ENCODE results near the gene CNOT2.

The CNOT2 gene

DNA sequence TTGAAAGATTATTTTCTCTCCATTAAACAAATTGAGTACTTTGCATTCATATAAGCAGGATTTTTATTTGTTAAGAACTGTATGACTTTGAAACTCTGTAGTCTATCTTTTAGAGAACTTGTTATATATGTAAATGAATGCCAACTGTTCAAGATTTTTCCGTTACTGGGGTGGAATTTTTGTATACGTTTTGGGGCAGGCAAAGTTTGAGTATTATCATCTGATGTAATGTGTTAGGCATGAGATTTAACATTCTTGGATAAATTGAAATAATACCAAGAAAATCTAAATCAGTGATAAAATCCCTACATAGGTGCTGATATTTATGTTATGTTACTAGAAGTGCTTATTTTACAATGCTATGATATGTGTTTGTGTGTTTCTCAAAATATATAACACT lies 8.4 kb downstream of the CNOT2 start:
- Histone ChIP-seq H2AFZ (ENCODE audit: low read length, unreplicated experiment) (no peak overlapping the region), H3K27me3 (ENCODE audit: insufficient read depth, low read length) (no peaks in the 10 kb centered on the region), H3K27ac (ENCODE audit: low read depth, low read length) (no peak overlapping the region), H3K79me2 (ENCODE audit: control insufficient read depth, insufficient read depth, low read length, unreplicated experiment) (peaks cover 93% of the 10 kb centered on the region), H3K36me3 (ENCODE audit: insufficient read depth, low read length) (no peaks in the 10 kb centered on the region), H3K4me1 (ENCODE audit: control insufficient read depth, insufficient read depth, low read length, unreplicated experiment) (peaks cover 33% of the 10 kb centered on the region), H3K4me3 (ENCODE audit: low read depth, low read length) (no peak overlapping the region)

DNA sequence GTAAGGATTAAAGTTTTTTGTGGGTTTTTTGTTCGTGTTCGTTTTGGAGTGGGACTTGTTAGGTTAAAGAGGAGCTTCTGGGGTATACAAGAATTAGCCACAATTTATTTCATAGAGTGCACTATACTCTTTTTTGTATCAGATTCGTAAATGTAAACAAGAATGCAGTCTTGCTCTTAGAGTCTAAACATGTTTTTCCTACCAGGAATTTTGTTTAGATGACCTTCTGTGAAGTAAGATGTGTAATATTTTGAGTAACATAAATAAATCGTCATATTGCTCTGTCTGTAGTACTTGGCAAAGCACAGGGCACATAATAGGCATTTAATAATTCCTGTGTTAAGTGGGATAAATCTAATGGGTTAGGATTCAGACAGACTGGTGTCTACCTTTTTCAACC lies 9.6 kb downstream of the CNOT2 start:
- no peaks in the 10 kb centered on the region for H3K27me3 ChIP-seq (ENCODE audit: insufficient read depth, low read length)
- peaks cover 23% of the 10 kb centered on the region for H3K4me1 ChIP-seq (ENCODE audit: control insufficient read depth, insufficient read depth, low read length, unreplicated experiment)
- no peaks in the 10 kb centered on the region for H3K36me3 ChIP-seq (ENCODE audit: insufficient read depth, low read length)
- H2AFZ ChIP-seq (ENCODE audit: low read length, unreplicated experiment) = no peak overlapping the region
- peaks cover 92% of the 10 kb centered on the region for H3K79me2 ChIP-seq (ENCODE audit: control insufficient read depth, insufficient read depth, low read length, unreplicated experiment)
- no peak overlapping the region for H3K4me3 ChIP-seq (ENCODE audit: low read depth, low read length)
- no peak overlapping the region for H3K27ac ChIP-seq (ENCODE audit: low read depth, low read length)

DNA sequence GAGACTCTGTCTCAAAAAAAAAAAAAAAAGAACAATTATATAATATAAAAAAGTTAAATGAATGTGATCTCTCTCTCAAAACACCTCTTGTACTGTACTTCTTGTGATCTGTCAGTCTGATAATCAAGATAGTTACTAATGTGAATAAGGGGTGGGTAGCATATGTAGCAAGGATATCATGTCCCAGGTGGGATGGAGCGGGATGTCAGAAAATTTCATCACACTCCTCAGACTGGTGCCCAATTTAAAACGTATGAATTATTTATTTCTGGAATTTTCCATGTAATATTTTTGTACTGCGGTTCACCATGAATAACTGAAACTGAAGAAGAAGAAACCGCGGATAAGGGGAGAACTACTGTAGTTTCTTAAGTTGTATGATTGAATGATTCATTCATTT lies 11.0 kb downstream of the CNOT2 start:
- Histone ChIP-seq H3K4me3 (ENCODE audit: low read depth, low read length) (no peak overlapping the region), H3K36me3 (ENCODE audit: insufficient read depth, low read length) (no peaks in the 10 kb centered on the region), H3K79me2 (ENCODE audit: control insufficient read depth, insufficient read depth, low read length, unreplicated experiment) (peaks cover 91% of the 10 kb centered on the region), H2AFZ (ENCODE audit: low read length, unreplicated experiment) (no peak overlapping the region), H3K27me3 (ENCODE audit: insufficient read depth, low read length) (no peaks in the 10 kb centered on the region), H3K4me1 (ENCODE audit: control insufficient read depth, insufficient read depth, low read length, unreplicated experiment) (peaks cover 13% of the 10 kb centered on the region), H3K27ac (ENCODE audit: low read depth, low read length) (no peak overlapping the region)

DNA sequence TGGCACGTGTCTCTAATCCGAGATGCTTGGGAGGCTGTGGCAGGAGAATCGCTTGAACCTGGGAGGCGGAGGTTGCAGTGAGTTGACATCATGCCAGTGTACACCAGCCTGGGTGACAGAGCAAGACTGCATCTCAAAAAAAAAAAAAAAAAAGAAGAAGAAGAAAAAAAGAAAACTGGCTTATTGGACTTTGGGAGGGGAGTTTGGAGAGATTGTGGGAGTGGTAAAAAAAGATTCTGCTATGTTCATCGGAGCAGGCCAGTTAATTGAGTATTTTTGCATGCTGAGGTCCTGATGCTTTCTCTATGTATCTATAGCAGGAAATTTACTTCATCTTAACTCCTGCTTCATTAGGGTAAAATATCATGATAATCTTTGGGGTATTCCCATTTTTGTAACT lies 11.6 kb downstream of the CNOT2 start:
- Histone ChIP-seq H3K27ac (ENCODE audit: low read depth, low read length) (peak overlapping the region; percentile 18; the same call in 1 of the 2 replicates), H3K4me1 (ENCODE audit: control insufficient read depth, insufficient read depth, low read length, unreplicated experiment) (peaks cover 13% of the 10 kb centered on the region), H3K36me3 (ENCODE audit: insufficient read depth, low read length) (no peaks in the 10 kb centered on the region), H2AFZ (ENCODE audit: low read length, unreplicated experiment) (no peak overlapping the region), H3K79me2 (ENCODE audit: control insufficient read depth, insufficient read depth, low read length, unreplicated experiment) (peaks cover 91% of the 10 kb centered on the region), H3K27me3 (ENCODE audit: insufficient read depth, low read length) (no peaks in the 10 kb centered on the region), H3K4me3 (ENCODE audit: low read depth, low read length) (0 out of 2 replicates have a peak overlapping the region, but pooled peaks have one; percentile 39)

DNA sequence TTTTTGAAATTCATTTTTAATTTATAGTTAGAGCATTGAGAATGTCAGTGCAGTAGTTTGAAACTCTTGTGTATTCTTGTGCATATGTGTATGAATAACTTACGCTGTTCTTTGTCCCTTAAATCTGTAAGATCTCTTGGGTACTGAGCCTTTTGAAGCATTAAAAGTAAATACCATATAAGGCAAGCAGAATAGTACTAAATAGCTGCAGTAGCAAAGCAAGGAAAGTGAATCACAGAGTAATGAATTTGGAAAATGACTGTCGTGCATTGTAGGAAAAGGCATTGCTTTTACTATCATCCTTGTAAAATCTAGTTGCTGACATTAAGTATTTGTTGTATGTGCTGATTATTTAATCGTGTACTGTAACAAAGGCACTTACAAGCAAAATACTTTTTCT lies 12.1 kb downstream of the CNOT2 start:
- no peaks in the 10 kb centered on the region for H3K36me3 ChIP-seq (ENCODE audit: insufficient read depth, low read length)
- peak overlapping the region; percentile 18; the same call in 1 of the 2 replicates for H3K27ac ChIP-seq (ENCODE audit: low read depth, low read length)
- peak overlapping the region; percentile 39; the same call in 1 of the 2 replicates for H3K4me3 ChIP-seq (ENCODE audit: low read depth, low read length)
- H3K4me1 ChIP-seq (ENCODE audit: control insufficient read depth, insufficient read depth, low read length, unreplicated experiment) = peaks cover 13% of the 10 kb centered on the region
- H3K79me2 ChIP-seq (ENCODE audit: control insufficient read depth, insufficient read depth, low read length, unreplicated experiment) = peaks cover 88% of the 10 kb centered on the region
- no peak overlapping the region for H2AFZ ChIP-seq (ENCODE audit: low read length, unreplicated experiment)
- no peaks in the 10 kb centered on the region for H3K27me3 ChIP-seq (ENCODE audit: insufficient read depth, low read length)

DNA sequence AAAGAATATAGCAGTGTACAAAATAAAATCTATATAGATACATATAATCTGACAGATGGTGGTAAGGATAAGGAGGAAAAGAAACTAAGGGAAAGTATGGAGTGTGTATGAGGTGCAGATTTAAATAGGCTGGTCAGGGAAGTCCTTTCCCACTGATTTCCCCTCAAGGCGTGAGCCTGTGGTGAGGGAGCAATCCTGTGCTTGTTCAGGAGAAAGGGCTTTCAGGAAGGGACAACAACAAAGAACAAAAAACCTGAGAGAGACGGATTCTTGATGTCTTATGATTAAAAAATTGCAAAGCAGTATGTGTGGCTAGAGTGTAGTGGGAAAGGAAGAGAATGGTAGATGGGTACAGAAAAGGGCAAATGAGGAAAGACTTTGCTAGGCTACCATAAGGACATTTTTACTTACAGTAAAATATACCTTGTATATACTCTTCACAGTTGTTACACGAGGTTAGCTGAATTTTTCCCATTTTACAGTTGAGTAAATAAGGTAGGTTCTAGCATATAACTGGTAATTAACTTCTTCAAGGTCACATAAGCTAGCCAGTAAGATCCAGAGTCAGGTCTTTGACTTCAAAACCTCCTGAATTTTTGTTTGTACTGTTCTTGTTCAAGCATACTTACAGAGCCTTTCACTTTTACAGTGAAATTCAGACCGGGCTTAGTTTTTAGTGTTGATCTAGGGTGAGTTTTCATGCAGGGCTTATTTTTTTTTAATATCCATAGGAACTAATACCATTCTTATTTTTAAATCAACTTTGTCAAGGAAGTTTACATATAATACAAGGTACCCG lies 15.6 kb downstream of the CNOT2 start:
- Histone ChIP-seq H3K27me3 (ENCODE audit: insufficient read depth, low read length) (no peaks in the 10 kb centered on the region), H3K27ac (ENCODE audit: low read depth, low read length) (no peak overlapping the region), H3K79me2 (ENCODE audit: control insufficient read depth, insufficient read depth, low read length, unreplicated experiment) (peaks cover 79% of the 10 kb centered on the region), H3K36me3 (ENCODE audit: insufficient read depth, low read length) (peaks cover 4% of the 10 kb centered on the region; the same call in 1 of the 2 replicates), H2AFZ (ENCODE audit: low read length, unreplicated experiment) (no peak overlapping the region), H3K4me1 (ENCODE audit: control insufficient read depth, insufficient read depth, low read length, unreplicated experiment) (peaks cover 13% of the 10 kb centered on the region), H3K4me3 (ENCODE audit: low read depth, low read length) (no peak overlapping the region)

DNA sequence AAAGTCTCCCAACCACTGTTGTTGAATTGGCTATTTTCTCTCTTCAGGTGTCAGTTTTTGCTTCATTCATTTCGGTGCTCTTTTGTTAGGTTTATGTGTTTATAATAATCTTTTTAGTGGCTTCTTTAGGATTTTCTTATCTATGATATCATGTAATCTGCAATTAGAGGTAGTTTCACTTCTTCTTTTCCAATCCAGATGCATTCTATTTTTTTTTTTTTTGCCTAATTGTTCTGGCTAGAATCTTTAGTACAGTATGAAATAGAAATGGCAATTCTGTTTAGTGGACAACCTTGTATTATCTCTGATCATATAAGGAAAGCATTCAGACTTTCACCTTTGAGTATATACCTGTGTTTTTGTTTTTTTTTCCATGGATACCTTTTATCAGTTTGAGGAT lies 17.4 kb downstream of the CNOT2 start:
- H2AFZ ChIP-seq (ENCODE audit: low read length, unreplicated experiment) = no peak overlapping the region
- peaks cover 4% of the 10 kb centered on the region for H3K4me1 ChIP-seq (ENCODE audit: control insufficient read depth, insufficient read depth, low read length, unreplicated experiment)
- no peak overlapping the region for H3K27ac ChIP-seq (ENCODE audit: low read depth, low read length)
- no peak overlapping the region for H3K4me3 ChIP-seq (ENCODE audit: low read depth, low read length)
- peaks cover 4% of the 10 kb centered on the region; the same call in 1 of the 2 replicates for H3K36me3 ChIP-seq (ENCODE audit: insufficient read depth, low read length)
- H3K27me3 ChIP-seq (ENCODE audit: insufficient read depth, low read length) = no peaks in the 10 kb centered on the region
- H3K79me2 ChIP-seq (ENCODE audit: control insufficient read depth, insufficient read depth, low read length, unreplicated experiment) = peaks cover 81% of the 10 kb centered on the region

DNA sequence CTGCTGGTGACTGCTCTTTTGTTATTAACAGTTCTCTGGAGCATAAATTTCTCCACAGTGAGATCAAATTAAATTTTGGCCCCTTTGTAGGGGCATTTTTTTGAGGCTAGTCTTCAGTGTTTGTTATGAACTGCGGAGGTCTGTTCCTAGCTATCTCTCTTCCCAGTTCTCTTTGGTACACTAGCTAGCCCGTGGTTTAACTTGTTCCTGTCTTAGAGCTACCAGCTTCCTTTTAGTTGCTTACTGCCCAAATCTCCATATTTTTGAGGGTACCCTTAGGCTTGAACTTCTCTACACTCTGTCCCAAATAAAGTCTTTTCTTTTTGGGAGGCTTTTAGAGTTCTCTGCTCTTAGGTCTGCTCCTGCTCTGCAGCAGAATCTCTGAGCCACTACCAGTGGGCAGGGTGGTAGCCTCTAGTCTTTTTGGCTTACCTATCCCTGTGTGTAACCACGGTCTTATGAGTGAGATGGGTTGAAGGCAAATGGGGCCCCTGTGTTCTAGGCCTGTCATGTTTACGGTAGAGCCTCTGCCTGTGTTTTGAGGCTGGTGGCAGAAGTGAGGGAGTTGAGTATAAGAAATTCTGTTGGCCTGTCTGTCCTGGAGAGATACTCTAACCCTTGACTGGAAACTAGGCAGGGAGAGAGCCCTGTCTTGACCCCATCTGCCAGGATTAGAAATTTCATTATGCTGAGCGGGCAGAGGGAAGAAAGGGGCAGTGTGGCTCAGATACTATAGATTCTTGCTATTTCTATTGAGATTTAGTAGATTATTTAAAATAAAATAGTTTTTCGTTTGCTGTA lies 21.0 kb downstream of the CNOT2 start:
- peaks cover 4% of the 10 kb centered on the region; the same call in 1 of the 2 replicates for H3K36me3 ChIP-seq (ENCODE audit: insufficient read depth, low read length)
- no peak overlapping the region for H2AFZ ChIP-seq (ENCODE audit: low read length, unreplicated experiment)
- no peaks in the 10 kb centered on the region for H3K27me3 ChIP-seq (ENCODE audit: insufficient read depth, low read length)
- peaks cover 83% of the 10 kb centered on the region for H3K79me2 ChIP-seq (ENCODE audit: control insufficient read depth, insufficient read depth, low read length, unreplicated experiment)
- H3K27ac ChIP-seq (ENCODE audit: low read depth, low read length) = no peak overlapping the region
- H3K4me1 ChIP-seq (ENCODE audit: control insufficient read depth, insufficient read depth, low read length, unreplicated experiment) = no peaks in the 10 kb centered on the region
- H3K4me3 ChIP-seq (ENCODE audit: low read depth, low read length) = no peak overlapping the region

DNA sequence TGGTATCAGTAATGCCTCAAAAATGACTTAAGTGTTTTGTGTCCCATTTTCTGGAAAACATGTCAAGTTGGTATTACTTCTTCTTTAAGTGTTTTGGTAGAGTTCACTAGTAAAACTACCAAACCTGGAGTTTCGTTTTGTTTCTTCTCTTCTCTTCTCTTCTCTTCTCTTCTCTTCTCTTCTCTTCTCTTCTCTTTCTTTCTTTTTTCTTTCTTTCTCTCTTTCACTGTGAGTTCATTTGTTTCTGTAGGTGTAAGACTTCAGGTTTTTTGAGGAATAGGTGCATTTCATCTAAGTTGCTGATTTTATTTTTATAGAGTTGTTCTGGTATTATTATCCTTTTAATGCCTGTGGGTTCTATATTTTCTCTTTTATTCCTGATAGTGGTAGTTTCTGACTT lies 21.9 kb downstream of the CNOT2 start:
- no peak overlapping the region for H2AFZ ChIP-seq (ENCODE audit: low read length, unreplicated experiment)
- H3K4me1 ChIP-seq (ENCODE audit: control insufficient read depth, insufficient read depth, low read length, unreplicated experiment) = peaks cover 2% of the 10 kb centered on the region
- H3K4me3 ChIP-seq (ENCODE audit: low read depth, low read length) = no peak overlapping the region
- H3K36me3 ChIP-seq (ENCODE audit: insufficient read depth, low read length) = peaks cover 4% of the 10 kb centered on the region; the same call in 1 of the 2 replicates
- H3K27ac ChIP-seq (ENCODE audit: low read depth, low read length) = no peak overlapping the region
- no peaks in the 10 kb centered on the region for H3K27me3 ChIP-seq (ENCODE audit: insufficient read depth, low read length)
- peaks cover 84% of the 10 kb centered on the region for H3K79me2 ChIP-seq (ENCODE audit: control insufficient read depth, insufficient read depth, low read length, unreplicated experiment)

GRCh38 chr12:70267550-70267949 lies 24.3 kb downstream of the CNOT2 start:
- no peak overlapping the region for H2AFZ ChIP-seq (ENCODE audit: low read length, unreplicated experiment)
- H3K27ac ChIP-seq (ENCODE audit: low read depth, low read length) = no peak overlapping the region
- no peaks in the 10 kb centered on the region for H3K27me3 ChIP-seq (ENCODE audit: insufficient read depth, low read length)
- peaks cover 4% of the 10 kb centered on the region; the same call in 1 of the 2 replicates for H3K36me3 ChIP-seq (ENCODE audit: insufficient read depth, low read length)
- H3K4me1 ChIP-seq (ENCODE audit: control insufficient read depth, insufficient read depth, low read length, unreplicated experiment) = peaks cover 8% of the 10 kb centered on the region
- H3K4me3 ChIP-seq (ENCODE audit: low read depth, low read length) = no peak overlapping the region
- peaks cover 95% of the 10 kb centered on the region for H3K79me2 ChIP-seq (ENCODE audit: control insufficient read depth, insufficient read depth, low read length, unreplicated experiment)

Data from ACC112 (cell line).